Muscle of arm (tissue), 12 donors: ENCODE measurements around the gene RERE. TPM values are rescaled to one million over a fixed set of nuclear protein-coding genes. Genes with fewer than 3 reads are reported as not detected.
A peak's percentile ranks its signal among the peaks of the same experiment; 100 is the strongest.
"Not testable (repeated sequence)": the region's sequence is repeated elsewhere in the genome, so short reads cannot be mapped to it uniquely, and the experiment has no call there.

Experiments used
- DNase-seq: peaks from one replicate; pipeline ENCODE4 v3.0.0-alpha.2; 2013
- polyA plus RNA-seq, 12 donors: library from polyadenylated mRNA; unstranded; fragments of 120-200 nt; gene quantifications; one replicate each; pipeline ENCODE4 v1.2.1, GENCODE V29; 2013; ENCODE audit not compliant: insufficient read length in 12 of 12

RERE gene
- polyA plus RNA-seq, 12 donors: 51.1 to 118 (median 75.5) TPM; not detected in 1

DNA sequence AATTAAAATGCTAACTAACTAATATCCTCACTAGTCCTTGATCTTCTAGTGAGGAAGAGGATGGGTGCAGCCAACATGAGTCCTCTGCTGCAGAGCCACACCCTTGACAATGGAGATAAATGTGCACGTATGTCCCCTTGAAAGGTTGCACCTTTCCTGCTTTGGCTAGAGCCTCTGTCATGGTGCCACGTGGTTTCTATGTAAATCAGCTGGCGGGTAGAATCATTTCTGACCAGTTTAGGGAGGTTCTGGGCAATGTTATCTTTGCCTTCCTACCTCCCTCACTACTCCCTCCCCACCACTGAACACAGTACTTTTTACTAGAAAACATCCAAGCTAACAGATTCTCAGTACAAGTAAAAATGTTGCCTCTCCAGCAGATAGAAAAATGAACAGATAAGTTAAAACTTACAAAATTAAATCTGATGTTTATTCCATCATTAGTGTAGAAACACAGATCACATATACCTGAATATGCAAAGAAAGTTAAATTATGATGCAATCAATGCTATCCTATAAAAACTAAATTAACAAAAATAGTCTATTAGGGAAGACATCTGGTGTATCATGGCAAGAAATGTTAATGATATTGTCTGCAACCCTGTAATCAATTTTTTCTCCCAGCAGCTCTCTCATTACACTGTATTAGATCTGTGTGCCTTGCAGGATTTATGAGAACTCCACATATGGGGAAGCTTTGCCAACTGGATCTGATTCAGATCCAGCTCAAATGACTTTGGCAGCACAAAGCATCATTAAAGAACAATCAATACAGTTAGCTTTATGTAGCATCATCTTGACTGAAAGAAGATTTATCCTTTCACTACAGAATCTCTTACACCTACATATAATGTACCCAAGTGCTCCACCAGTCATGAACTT is 205.6 kb downstream of the RERE start:
- peak; percentile 45 for DNase-seq

DNA sequence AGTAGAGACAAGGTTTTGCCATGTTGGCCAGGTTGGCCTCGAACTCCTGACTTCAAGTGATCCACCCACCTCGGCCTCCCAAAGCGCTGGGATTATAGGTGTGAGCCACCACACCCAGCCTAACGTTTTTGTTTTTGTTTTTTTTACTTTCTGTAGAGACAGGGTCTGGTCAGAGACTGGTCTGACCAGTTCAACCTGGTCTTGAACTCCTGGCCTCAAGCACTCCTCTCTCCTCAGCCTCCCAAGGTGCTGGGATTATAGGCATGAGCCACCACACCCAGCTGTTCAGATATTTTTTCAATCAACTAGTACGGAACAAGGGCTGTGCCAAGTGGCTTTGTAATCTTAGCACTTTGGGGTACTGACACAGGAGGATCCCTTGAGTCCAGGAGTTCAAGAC is 209.5 kb downstream of the RERE start:
- no peak for DNase-seq

- no peak for DNase-seq
Observed at GRCh38 chr1:8604041-8604945, 213.1 kb downstream of the RERE start.

DNA sequence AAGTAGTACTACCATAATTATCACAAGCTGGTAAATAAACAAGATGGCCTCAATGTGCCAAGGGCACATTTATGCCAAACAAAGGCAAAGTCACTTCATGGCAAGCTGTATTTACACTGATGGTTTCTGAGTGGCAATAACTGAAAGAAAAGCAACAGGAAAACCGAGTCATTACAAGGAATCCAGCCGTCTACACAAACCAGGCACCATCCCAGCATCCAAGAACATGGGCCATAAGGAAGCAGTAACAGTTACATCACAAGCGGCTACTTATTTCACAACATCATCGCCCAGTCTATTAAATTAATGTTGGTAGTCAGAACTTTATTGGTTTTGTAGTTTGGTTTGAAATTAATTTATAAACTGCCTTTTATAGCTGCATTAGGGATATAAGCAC is 214.2 kb downstream of the RERE start:
- no peak for DNase-seq

GRCh38 chr1:8602471-8603219 is 214.8 kb downstream of the RERE start:
- no peak for DNase-seq

GRCh38 chr1:8600336-8600735 is 217.1 kb downstream of the RERE start:
- DNase-seq: no peak

DNA sequence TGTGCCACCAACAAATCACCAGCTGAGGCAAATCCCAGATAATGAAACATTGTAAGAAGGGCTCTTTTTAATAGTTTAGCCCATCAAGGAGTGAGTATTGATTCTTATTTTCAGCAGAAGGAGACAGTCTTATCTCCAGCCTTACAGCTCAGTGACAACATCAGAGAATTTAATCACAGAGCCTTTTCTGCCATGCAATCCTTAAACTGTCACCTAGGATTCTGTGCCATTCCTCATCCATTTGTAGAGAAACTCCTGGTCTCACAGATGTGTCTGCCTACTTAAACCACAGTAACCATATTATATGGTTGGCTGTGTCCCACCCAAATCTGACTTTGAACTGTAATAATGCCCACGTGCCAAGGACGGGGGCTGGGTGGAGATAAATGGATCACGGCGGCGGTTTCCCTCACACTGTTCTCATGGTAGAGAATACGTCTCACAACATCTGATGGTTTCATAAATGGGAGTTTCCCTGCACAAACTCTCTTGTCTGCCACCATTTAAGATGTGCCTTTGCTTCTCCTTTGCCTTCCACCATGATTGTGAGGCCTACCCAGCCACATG is 217.7 kb downstream of the RERE start:
- no peak for DNase-seq

GRCh38 chr1:8598783-8599182 is 218.7 kb downstream of the RERE start:
- DNase-seq: peak; percentile 7

DNA sequence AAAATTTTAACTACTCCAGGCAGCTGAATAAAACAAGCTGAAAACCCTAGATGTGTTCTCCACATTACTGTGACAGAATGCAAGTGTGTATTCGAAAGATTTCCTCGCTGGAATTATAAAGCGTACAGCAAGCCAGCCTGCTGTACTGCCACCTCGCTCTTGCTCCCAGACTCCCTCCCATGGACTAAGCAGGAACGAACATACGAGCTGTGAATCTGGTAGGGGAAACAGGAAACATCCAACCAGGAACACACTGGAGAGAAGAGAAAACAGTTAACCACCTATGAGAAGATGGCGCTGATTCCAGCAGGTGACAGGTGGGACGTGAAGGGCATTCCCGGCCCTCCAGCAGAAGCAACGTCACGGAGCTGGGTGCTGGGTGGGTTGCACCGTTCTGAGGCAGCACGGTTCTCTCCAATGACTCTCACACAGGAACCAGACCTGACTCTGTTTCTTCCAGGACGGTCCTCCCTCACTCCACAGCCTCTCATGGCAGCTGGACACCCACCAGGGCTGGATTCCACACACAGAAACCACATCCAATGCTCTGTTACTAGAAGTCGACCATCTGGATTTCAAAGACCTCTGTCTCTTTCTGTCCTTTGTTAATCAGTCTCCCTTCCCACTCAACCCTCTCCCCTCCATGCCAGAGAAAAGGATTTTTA is 219.2 kb downstream of the RERE start:
- peak; percentile 54 for DNase-seq

GRCh38 chr1:8597455-8597854 is 220.0 kb downstream of the RERE start:
- DNase-seq: no peak

DNA sequence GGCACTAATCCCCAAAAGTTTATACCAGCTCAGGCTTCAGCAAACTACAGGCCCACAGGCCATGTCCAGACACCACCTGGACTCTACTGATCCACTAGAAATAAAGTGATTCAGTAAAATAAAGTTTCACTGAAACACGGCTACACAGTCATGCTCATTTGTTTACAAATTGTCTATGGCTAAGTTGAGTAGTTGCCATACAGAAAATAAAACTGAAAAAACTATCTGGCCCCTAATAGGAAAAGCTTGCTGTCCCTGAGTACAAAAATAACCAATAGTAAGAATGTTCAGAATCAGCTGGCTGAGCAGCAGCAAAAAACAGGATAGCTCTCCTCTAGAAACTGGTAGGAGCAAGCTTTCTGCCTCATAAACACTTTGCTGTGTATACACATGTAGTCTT is 221.5 kb downstream of the RERE start:
- no peak for DNase-seq

GRCh38 chr1:8595332-8595731 is 222.1 kb downstream of the RERE start:
- DNase-seq: no peak

- DNase-seq: not testable (repeated sequence)
Observed at GRCh38 chr1:8593292-8593691, 224.1 kb downstream of the RERE start.

DNA sequence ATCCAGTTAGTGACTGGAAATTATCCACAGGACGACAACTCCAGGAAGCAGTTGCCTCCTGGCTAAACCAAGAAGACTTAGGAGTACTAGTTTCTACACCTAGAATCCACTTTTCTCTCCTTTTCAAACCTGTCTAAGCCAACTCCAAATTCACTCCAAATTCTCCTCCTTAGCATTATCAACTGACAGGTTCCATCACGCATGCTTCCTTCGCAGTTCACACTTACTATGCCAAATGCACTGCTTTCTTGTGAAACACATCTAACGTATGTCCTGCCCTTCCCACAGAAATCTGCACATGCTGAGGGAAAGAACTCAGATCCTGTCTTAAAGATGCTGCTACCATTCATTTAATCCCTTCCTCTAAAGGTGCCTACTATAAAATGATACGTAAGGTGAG is 225.9 kb downstream of the RERE start:
- no peak for DNase-seq

DNA sequence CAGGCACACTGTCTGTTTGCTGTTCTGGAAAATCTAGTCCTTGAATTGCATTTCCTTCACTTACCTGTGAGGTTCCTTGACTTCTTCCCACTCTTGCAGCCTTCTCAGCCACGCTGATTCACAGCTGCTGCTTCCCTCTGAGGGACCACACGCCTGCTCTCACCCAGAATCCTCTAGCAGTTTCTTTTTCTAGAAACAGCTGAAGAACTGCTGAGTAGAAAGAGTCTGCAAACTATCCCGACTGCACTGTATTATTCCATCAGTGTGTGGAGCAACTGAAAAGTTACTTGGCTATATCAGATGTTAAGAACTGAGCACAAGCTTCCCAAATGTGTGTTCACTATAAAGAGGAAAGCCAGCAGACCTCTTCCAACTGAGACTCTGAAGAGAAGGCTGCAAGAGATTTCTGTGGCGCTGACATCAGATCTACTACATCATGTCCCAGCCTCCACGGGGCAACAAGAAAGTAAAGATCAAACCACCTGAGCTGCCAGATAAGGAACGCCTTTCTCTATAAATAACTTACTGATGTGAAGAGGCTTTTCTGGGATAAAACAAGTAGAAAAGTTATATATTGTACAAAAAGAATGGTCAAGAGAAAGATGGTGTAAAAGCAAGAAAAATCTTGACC is 226.6 kb downstream of the RERE start:
- DNase-seq: peak; percentile 44

DNA sequence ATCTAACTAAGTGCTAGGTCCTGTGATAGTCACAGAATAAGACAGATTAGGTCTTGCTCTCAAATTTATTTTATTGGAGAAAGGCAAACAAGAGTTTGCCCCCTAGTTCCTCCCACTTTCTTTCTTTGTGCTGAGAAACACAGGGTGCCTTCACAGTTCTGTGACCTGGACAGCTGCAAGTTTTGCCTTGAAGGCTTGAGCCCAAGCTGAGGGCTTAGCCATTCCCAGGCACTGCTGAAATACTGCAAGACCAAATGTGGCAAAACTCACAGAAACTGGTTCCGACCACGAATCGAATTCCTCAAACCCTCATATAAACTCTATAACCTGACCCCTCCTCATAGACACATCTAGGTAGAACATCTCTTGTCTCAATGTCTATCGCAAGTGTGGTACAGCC is 227.9 kb downstream of the RERE start:
- no peak for DNase-seq

- no peak for DNase-seq
Observed at GRCh38 chr1:8587784-8588183, 229.7 kb downstream of the RERE start.

GRCh38 chr1:8586438-8586837 is 231.0 kb downstream of the RERE start:
- DNase-seq: no peak

DNA sequence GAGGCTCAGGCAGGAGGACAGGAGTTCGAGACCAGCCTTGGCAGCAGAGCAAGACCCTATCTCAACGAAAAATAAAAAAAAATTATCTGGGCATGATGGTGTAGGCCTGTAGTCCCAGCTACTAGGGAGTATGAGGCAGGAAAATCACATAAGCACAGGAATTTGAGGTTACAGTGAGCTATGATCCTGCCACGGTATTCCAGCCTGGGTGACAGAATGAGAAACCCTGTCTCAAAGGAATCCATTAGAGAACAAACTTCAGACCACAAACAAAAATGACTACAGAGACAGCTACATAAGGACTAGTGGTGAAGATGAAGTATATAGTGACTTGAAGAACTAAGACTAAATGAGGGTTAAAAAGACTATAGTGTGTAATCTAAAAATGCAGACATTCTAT is 233.1 kb downstream of the RERE start:
- DNase-seq: no peak

GRCh38 chr1:8583031-8583430 is 234.4 kb downstream of the RERE start:
- DNase-seq: no peak

GRCh38 chr1:8580566-8580965 is 236.9 kb downstream of the RERE start:
- no peak for DNase-seq
